ENCODE results near the gene ZNF71. TPM values are rescaled to one million over a fixed set of nuclear protein-coding genes. Genes with fewer than 3 reads are reported as not detected.

Gene ZNF71
- polyA plus RNA-seq, 3 donors: 2.6 to 4.0 (median 4.0) TPM

DNA sequence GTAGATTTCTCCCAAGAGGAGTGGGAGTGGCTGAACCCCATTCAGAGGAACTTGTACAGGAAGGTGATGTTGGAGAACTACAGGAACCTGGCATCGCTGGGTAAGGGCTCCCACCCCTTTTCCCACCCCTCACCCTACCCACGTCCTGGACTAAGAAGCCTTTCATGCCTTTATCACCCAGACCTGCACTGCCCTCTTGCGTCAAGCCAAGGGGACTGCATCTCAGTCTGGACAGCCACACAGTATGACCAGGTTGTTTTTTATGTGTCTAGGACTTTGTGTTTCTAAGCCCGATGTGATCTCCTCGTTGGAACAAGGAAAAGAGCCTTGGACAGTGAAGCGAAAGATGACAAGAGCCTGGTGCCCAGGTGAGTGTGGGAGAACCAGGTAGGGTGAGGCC lies 47.6 kb upstream of the ZNF71 start:
- Histone ChIP-seq H3K4me1 (ENCODE audit: control insufficient read depth in 1 of 2, insufficient read depth in 2 of 2, low read length in 2 of 2) (no peaks in the 10 kb centered on the region), H3K79me2 (ENCODE audit: insufficient read depth, low read length) (no peaks in the 10 kb centered on the region), H2AFZ (ENCODE audit: insufficient read depth, low read depth, low read length, poor library complexity, severe bottlenecking) (no peak overlapping the region), H3K36me3 (replicated peaks in 1 of 2; ENCODE audit: control insufficient read depth in 1 of 2, insufficient read depth in 2 of 2, low read length in 2 of 2) (peaks cover 19 to 62% of the 10 kb centered on the region in 2 donors), H3K4me3 (replicated peaks in 1 of 3; ENCODE audit: low read depth in 2 of 3, low read length in 3 of 3) (peak overlapping the region in 1 of 3 experiments; percentile 14), H4K20me1 (ENCODE audit: insufficient read depth, low read length) (no peaks in the 10 kb centered on the region), H3K27ac (ENCODE audit: low read depth in 1 of 2, low read length in 2 of 2) (no peak overlapping the region), H3K27me3 (ENCODE audit: control insufficient read depth in 2 of 2, insufficient read depth in 2 of 2, low read length in 2 of 2) (no peaks in the 10 kb centered on the region), H3K9ac (ENCODE audit: insufficient read depth, low read length, poor library complexity, severe bottlenecking) (no peak overlapping the region), H3K9me3 (replicated peaks in 1 of 2; ENCODE audit: control insufficient read depth in 1 of 2, insufficient read depth in 1 of 2, low read length in 2 of 2) (peaks cover 62 to 95% of the 10 kb centered on the region in 2 donors), H3K4me2 (replicated peaks; ENCODE audit: extremely low read depth, low read length, poor library complexity, severe bottlenecking) (no peak overlapping the region)
- Mint-ChIP-seq H3K27me3 (ENCODE audit: low read depth in 3 of 3) (no peaks in the 10 kb centered on the region), H3K9me3 (peaks cover 33 to 77% (median 58%) of the 10 kb centered on the region in 7 donors), H3K4me1 (no peaks in the 10 kb centered on the region), H3K27ac (no peak overlapping the region), H3K36me3 (peaks cover 29 to 44% of the 10 kb centered on the region in 2 donors), H3K4me3 (no peak overlapping the region)
- TF ChIP-seq, protein P1, sequence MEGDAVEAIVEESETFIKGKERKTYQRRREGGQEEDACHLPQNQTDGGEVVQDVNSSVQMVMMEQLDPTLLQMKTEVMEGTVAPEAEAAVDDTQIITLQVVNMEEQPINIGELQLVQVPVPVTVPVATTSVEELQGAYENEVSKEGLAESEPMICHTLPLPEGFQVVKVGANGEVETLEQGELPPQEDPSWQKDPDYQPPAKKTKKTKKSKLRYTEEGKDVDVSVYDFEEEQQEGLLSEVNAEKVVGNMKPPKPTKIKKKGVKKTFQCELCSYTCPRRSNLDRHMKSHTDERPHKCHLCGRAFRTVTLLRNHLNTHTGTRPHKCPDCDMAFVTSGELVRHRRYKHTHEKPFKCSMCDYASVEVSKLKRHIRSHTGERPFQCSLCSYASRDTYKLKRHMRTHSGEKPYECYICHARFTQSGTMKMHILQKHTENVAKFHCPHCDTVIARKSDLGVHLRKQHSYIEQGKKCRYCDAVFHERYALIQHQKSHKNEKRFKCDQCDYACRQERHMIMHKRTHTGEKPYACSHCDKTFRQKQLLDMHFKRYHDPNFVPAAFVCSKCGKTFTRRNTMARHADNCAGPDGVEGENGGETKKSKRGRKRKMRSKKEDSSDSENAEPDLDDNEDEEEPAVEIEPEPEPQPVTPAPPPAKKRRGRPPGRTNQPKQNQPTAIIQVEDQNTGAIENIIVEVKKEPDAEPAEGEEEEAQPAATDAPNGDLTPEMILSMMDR (IDR thresholded peaks at IDR 0.05): no peak
- intact Hi-C loops (cut with micrococcal nuclease): no loop called here
- WGBS (ENCODE audit: insufficient coverage): 92% methylated on average over 3 of the region's 6 CpGs
- DNase-seq: no peak

DNA sequence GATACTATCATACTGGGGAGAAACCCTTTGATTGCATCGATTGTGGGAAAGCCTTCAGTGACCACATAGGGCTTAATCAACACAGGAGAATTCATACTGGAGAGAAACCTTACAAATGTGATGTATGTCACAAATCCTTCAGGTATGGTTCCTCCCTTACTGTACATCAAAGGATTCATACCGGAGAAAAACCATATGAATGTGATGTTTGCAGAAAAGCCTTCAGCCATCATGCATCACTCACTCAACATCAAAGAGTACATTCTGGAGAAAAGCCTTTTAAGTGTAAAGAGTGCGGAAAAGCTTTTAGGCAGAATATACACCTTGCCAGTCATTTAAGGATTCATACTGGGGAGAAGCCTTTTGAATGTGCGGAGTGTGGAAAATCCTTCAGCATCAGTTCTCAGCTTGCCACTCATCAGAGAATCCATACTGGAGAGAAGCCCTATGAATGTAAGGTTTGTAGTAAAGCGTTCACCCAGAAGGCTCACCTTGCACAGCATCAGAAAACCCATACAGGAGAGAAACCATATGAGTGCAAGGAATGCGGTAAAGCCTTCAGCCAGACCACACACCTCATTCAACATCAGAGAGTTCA lies 40.7 kb upstream of the ZNF71 start:
- H3K4me1 Mint-ChIP-seq: no peaks in the 10 kb centered on the region
- Histone ChIP-seq H3K9ac (ENCODE audit: insufficient read depth, low read length, poor library complexity, severe bottlenecking) (no peak overlapping the region), H4K20me1 (ENCODE audit: insufficient read depth, low read length) (no peaks in the 10 kb centered on the region), H3K36me3 (replicated peaks in 1 of 2; ENCODE audit: control insufficient read depth in 1 of 2, insufficient read depth in 2 of 2, low read length in 2 of 2) (peaks cover 11 to 43% of the 10 kb centered on the region in 2 donors), H3K9me3 (replicated peaks in 1 of 2; ENCODE audit: control insufficient read depth in 1 of 2, insufficient read depth in 1 of 2, low read length in 2 of 2) (peaks cover 44 to 97% of the 10 kb centered on the region in 2 donors), H3K4me3 (replicated peaks in 1 of 3; ENCODE audit: low read depth in 2 of 3, low read length in 3 of 3) (peak overlapping the region in 1 of 3 experiments; percentile 28), H3K4me2 (replicated peaks; ENCODE audit: extremely low read depth, low read length, poor library complexity, severe bottlenecking) (no peak overlapping the region), H3K27me3 (ENCODE audit: control insufficient read depth in 2 of 2, insufficient read depth in 2 of 2, low read length in 2 of 2) (no peaks in the 10 kb centered on the region), H3K79me2 (ENCODE audit: insufficient read depth, low read length) (no peaks in the 10 kb centered on the region), H3K27ac (ENCODE audit: low read depth in 1 of 2, low read length in 2 of 2) (no peak overlapping the region), H3K4me1 (ENCODE audit: control insufficient read depth in 1 of 2, insufficient read depth in 2 of 2, low read length in 2 of 2) (no peaks in the 10 kb centered on the region), H2AFZ (ENCODE audit: insufficient read depth, low read depth, low read length, poor library complexity, severe bottlenecking) (no peak overlapping the region)
- no peak overlapping the region for H3K27ac Mint-ChIP-seq
- TF ChIP-seq, protein P1 (IDR thresholded peaks at IDR 0.05): no peak
- H3K27me3 Mint-ChIP-seq (ENCODE audit: low read depth in 3 of 3): peaks cover 0 to 3% (median 0%) of the 10 kb centered on the region in 3 donors
- peaks cover 24 to 32% of the 10 kb centered on the region in 2 donors for H3K36me3 Mint-ChIP-seq
- peaks cover 38 to 87% (median 74%) of the 10 kb centered on the region in 7 donors for H3K9me3 Mint-ChIP-seq
- no peak for DNase-seq
- H3K4me3 Mint-ChIP-seq: no peak overlapping the region
- intact Hi-C loops (cut with micrococcal nuclease): no loop called here
- no CpG with 5 or more reads among the region's 6 CpGs for WGBS (ENCODE audit: insufficient coverage)

Data from CD14-positive monocyte (primary cell).